T-helper 2 cell (primary cell): ENCODE measurements around the gene TMED7.
A peak's percentile ranks its signal among the peaks of the same experiment; 100 is the strongest.

Experiments used
- DNase-seq, 5 experiments: peaks; one replicate each; pipeline versions ENCODE4 v3.0.0 to v3.0.0-alpha.2; 2012 to 2022

The TMED7 gene

DNA sequence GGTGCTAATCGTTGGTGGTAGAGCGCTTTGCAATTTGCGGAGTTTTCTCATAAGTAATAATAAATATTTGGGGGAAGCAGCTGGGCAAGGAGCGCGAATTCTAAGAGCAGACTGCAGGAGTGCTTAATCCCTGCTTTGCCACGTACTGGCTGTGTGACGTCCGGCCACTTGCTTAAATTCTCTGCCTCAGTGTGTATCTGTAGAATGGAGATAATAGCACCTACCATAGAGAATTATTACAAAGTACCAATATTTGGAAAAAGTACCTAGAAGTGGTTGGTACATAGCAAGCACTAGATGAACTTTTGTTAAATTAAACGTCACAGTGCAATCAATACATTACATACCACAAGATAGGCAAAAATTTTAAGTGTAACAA is 598 bp upstream of the TMED7 start:
- DNase-seq, result no peak

DNA sequence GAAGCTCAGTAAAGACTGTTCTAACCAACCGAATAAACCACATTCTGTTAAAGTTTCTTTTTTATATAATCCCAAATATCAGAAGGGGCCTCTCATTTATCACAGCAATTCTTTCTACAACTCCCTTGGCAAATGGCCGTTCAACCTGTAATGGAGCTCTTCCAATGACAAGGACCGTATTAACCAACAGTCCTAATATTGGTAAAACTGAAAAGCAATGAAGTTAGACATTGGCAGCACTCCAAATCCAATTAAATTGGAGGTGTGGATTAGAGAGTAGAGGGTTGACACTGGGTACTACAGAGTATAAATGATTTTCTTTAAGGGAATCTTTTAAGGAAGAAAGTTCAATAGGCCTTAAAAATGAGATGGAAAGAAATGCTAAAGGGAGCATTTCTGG is 842 bp downstream of the TMED7 start:
- no peak for DNase-seq

DNA sequence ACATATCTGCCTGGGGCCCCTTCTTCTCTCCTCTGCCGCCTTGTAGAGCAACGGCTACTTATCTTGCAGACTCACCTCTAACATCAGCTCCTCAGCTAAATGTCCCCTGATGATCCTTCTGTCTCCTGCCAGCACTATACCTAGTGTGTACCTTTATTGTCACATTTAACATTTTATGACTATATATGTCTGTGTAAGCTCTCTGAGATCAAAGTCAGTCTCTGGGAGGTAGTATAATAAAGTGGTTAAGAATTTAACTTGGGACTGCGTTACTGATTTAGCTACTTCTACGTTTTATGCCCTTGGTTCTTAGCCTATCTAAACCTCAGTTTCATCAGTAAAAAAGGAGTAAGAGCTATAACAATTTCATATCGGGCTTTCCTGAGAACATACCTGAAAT is 2.2 kb downstream of the TMED7 start:
- DNase-seq, result no peak

DNA sequence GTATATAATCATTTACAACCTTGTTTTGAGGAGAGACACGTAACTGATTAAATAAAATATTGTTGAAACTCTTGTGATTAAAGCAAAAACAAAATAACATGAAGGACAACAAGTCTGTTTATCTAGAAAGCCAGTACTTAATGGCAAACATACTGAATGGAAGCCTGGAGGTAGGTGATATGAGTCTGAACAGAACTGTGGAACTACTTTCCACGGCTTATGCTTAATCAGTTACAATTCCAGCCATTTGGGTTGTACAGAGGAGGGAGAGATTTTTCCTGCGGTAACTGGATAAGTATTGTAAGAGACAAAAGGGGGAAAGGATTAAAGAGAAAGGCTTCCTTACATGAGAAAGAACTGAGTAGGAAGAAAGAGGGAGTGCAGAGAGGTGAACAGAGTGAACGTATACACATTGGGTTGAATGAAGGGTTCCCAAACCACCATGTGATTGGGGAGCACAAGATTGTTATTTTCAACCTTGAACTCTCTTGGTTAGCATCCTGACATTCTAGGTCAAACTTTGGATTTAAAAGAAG is 4.4 kb downstream of the TMED7 start:
- no peak for DNase-seq

DNA sequence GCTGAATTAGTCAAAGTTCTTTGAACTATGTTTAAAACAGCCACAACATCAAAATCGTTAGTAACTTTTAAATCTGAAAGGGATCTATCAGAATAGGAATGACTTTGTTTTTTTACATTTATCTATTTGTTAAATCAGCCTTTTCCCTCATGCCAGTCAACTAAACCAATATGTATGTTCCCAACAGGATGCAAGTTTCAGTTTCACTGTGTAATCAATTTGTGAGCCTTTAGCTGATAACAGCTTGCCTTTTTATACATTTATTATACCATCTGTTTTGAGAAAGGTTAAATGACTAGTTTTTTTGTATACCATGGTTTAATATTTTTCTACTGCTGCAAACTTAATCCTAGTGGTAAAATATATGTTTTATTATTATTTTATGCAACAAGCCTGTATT is 8.9 kb downstream of the TMED7 start:
- DNase-seq, result no peak

DNA sequence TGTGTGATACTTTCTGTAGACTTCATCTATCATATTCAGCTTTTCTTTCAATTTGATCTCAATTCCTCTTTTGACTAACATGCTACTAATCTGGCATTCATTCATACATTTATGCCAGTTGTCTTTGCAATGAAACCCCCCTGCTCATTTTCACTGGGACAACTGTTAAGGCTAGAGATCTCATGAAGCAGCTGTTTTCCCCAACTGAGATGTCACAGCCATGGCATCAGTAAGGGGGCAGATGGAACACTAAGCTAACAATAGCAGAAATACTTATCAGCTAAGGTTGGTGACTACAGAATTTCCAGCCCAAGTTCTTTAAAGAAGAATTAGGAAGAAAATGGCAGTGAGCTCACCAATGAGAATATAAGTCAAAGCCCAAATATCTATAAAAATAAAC is 9.4 kb downstream of the TMED7 start:
- DNase-seq, result no peak

DNA sequence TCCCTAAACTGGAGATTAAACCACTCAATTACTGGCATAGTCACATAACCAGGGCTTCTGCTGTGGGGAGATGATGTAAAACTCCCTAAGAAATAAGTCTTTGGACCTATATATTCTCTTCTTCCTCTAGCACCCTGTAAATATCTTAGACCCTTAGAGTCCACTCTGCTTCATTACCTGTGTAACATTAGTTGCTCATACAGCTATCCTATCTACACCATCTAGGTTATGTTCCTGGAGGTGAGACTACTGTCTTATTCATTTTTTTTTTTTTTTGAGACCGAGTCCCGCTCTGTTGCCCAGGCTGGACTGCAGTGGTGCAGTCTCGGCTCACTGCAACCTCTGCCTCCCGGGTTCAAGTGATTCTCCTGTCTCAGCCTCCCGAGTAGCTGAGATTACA is 14.0 kb downstream of the TMED7 start:
- DNase-seq, result no peak

DNA sequence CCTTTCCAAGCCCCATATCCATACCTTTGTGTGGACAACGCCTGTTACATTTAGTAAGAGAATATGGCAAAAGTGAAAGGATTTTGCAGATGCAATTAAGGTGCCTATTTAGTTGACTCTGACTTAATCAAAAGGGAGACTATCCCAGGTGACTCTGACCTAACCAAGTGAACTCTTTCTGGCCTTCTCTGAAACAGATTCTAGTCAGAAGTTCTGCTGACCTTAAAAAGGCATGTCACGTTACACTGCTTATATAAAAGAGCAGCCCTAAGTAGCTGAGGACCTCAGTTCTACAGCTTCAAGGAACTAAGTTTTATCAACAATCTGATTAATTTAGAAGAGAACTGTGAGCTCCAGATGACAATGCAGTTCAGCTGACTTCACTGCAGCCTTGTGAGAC is 17.9 kb downstream of the TMED7 start:
- DNase-seq, result no peak

DNA sequence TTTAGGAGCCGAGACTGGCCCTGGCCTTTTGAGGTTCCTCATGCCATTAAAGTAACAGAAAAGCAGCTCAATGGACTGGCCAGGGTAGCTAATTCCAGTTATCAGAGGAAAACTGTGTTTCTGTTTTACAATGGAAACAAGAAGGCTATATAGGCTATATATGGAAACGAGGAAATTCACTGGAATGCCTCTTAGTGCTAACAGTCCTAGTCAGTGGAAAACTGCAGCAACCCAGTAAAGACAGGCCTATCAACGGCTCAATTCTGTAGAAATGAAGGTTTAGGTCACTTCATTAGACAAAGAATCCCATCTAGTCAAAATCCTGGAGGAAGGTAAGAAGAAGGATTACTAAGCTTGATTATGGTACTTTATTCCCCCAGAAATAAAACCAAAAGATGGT is 20.4 kb downstream of the TMED7 start:
- no peak for DNase-seq

DNA sequence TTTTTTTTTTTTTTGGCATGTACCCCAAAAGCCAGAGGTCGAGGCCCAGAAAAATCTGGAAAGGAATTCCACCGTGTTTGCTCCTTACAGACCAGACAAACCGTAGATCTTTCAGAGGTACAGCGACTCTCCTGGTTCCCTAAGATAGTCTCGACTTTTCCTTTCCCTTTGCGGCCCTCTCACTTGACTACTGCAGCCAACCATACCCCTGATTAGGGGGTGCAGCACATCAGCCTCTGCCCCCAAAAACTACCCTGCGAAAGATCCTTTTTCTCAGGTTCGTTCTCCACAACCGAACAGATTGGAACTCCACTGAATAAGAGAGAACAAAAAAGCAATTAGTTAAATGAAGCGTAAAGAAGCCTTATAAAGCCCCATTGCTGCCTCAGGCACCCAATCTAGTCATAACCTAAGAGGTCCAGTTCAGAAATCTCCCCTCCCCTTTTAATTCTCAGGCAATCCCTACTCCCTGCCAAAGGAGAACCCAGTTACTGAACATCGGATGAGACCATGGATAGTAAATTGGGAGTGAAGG is 23.2 kb downstream of the TMED7 start:
- DNase-seq, result no peak

DNA sequence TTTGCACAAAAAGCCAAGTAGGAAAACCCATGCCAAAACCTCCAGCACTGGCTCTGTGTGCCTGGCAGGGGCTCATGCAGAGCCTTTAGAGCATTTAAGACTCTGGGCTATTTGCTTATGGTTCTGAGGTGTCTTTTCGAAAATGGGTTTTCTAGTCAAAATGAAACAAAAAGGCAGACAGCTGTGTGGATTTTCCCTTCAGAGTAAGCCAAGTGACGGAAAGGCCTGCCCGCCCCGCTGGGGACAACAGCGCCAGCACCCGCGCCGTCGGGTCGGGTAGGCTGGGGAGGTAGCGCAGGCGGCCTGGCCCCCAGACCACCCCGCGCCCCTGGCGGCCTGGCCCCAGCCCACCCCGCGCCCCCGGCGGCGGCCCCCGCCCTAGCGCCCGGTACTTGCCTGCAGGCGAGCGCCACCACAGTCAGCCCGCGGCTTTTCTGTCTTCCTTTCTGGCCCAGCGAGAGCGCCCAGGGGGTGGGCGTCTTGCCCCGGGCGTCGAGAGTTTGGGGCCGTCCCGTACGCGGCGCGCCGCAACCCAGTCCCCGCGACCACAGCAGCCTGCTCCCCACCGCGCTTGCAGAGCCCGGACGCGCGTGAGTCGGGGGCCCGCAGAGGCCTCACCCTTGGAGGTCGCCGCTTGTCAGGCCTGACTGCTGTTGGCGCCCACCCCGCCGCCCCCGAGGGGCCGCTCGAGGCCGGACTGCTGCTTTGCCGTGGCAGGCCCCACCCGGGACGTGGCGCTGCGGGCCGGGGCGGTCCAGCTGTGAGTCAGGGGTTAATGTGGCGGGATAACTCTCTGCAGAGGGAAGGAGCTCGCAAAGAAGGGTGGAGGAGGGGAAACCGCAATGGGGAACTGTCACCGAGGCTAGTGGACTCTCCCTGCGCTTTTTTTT is 23.9 kb downstream of the TMED7 start, which contains the start of gene TICAM2:
TICAM2 (minus strand) TSS at position 779 of the 890 bp plus-strand sequence. CDS start 21,223 bp downstream, outside the sequence.
- peak; percentile 25 to 78 (median 32) for DNase-seq

DNA sequence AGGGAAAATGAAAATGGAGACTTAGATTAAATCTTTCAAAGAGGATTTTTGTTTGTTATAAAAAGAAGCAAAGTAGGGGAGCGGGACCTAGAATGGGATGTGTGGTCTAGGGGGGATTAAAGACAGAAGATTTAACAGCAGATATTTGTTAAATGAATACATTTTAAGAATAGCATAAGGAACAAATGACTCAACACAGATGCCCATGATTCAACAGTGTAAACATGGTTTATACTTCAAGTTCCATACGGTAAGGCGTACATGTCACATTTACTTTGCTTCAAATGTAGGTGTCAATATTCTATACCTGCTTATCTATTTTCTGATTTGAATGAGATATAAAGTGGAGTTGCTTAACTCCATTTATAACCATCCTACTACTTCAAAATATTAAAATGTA is 25.1 kb downstream of the TMED7 start:
- DNase-seq, result peak in 1 of 5 experiments; percentile 23

DNA sequence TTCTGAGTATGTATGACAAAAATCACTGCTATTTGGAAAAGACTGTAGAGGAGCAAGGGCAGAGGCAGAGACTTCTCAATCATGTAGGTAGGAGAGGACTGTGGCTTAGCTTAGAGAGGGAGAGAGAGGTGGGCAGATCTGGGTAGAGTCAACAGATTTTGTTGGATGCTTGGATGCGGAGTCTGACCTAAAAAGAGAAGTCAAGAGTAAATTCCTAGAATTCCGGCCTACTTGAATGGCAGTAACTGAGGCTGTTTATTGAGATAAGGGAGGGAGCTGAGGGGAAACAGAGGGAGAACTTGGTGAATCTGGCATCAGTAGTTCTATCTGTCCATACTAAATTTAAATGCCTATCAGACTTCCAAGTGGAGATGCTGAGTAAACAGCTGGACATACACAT is 25.9 kb downstream of the TMED7 start:
- no peak for DNase-seq

DNA sequence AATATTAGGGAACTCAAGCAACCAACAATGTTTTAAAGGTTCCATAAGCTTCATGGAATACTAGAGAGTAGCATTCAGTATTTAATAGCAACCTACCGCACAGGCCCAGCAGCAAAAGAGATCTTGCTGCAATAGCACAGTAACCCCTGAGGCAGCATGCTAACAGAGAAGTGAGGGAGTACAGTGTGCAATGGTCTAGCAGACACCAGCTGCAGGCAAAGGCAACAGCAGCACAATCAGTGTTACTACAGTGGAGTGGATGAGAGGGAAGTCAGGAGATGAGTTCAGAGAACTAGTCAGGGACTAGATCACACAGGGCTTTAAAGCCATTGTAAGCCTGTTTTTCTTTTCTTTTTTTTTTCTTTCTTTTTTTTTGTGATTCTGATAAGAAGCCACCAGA is 26.3 kb downstream of the TMED7 start:
- DNase-seq, result peak in 1 of 5 experiments; percentile 40

DNA sequence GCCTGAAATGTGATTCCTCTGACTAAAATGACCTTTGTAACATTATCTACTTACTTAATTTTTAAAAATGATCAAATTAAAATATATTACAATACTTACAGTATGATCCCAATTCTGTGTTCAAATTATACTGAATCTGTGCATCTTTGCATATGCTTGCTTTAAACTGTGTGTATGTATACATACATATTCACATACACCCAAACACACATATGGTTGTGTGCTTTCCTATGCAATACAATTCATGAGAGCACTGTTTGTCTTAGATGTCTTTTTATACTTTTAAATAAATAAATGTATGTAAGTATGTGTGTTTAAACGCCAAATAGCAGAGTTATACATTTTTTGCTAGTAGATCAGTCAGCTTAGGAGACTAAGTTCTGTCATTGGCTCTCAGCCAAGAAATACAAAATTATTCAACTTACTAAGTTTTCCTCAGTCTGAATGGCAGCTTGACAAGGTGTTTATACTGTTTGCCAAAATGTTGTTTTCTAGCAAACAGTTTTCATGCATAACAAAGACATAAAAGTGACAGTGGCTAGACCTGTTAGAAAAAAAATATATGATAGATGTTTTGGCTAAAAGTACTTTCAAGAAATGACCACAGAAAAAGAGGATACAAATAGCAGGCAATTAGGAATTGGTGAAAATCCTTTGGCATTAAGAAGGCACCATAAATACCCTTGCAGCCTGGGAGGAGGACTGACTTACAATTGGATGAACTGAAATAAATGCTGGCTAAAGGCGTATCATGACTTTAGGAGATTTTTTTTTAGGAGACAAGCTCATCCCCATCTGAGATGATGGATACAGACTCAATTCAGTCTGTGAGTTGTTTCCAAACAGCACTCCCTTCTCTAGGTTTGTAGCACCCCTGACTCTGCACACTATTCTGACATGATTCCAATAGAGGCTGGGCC is 31.4 kb downstream of the TMED7 start:
- DNase-seq, result no peak

DNA sequence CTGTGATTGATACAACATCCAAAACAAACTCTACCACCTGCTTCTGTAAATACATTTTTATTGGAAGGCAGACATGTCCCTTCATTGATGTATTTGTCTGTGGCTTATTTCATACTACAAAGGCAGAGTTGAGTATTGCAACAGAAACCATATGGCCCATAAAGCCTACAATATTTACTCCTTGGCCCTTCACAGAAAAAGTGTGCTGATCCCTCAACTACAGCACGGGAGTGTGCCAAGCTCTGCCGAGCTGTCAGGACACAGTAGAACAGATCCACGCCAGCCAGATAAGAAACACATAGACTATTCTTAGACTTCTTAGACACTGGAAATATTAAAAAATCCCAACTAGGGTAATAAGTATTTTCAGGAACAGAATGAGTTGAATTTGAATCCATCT is 36.8 kb downstream of the TMED7 start:
- no peak for DNase-seq

DNA sequence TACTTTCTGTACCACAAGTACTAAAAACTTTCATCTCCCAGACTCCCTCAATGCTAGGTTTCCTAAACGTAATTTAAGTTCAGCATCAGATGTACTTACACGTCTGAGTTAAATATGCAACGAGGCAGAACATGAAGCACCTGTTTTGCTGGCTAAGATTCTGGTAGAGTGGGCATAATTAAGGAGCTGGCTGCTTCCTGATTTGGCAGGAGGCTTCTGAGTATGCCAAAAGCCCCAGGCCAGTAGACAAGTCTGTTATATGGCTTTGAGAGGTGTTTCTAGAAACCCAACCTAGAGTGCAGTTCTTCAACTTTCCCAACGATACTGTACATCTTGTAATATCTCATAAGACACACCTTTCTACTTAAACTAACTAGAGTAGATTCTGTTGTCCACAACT is 37.2 kb downstream of the TMED7 start:
- no peak for DNase-seq

DNA sequence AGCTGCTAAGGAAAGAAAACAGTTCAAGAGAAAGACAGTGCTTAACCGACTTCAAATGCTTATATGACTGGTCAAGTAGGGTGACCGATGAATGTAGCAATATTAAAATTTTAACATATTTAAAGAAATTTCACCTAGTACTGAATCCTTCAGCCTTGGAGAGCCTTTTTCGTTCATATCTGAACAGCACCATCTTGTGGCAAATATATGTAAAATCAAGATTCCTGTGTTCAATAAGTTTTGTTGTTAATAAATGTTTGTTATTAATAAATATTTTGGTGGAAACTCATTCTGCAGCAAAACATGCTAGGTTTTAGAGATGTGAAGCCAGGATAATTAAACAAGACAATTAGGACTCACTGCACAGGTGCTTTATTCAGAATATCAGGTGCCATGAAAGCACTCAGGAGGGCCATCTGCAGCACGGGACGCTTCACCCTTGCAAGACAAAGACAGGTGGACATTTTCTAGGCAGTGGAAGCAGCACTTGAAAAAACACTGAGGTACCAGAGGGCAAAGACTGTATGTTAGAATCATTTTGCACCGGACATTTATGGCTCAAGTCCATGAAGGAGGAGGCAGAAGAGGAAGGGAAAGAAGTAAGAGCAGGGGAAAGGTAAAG is 39.2 kb downstream of the TMED7 start:
- peak in 1 of 5 experiments; percentile 28 for DNase-seq

DNA sequence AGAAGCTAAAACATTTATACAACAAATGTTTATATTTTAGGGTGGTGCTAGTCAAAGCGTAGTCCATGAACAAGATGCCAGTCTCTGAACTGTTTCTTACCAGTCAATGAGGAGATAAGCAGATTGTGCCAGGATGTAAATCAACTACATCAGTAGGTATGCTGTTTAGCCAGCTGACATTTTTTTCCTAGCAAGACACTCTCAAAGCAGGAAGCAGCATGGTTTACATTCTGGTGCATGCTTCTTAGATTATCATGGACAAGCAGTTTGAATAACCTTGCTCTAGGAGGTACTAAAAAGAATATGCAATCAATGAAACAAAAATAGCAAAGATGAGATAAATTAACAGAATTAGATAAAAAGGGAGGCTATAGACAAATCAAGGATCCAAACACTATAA is 40.6 kb downstream of the TMED7 start:
- no peak for DNase-seq

DNA sequence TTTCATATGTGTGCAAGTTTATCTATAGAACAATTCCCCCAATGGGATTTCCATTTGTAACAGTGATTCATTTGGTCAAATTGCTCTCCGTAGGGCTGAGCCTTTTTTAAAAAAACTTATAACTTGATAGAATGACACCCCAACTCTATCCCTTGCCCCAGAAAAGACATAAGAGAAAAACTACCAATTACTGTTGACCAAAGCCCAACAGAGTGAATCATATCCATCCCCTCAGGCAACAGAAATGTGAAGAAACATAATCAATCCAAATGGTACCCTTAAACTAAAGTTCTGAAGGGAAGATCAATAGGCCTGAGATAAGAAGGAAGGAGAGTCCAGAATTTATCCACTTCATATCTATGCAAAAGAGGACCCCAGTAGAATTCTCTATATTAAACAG is 41.3 kb downstream of the TMED7 start:
- no peak for DNase-seq

DNA sequence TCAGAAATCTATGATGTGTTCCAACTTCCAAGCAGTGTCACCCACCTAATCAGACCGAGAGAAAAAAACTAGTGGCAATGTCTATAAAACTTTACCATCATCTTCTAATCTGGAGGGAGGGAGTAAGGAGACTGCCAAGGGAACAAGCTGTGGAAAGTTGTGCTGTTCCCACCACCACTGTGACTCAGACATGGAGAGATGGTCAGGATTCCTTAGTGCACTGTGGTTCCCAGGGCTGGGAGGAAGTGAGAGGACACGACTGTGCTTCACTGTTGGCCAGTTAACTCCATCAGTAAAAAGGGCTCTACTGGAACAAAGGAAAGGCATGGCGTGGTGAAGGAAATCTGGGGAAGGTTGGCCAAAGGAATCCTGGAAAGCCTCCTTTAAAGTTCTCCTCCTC is 42.4 kb downstream of the TMED7 start:
- DNase-seq, result no peak

DNA sequence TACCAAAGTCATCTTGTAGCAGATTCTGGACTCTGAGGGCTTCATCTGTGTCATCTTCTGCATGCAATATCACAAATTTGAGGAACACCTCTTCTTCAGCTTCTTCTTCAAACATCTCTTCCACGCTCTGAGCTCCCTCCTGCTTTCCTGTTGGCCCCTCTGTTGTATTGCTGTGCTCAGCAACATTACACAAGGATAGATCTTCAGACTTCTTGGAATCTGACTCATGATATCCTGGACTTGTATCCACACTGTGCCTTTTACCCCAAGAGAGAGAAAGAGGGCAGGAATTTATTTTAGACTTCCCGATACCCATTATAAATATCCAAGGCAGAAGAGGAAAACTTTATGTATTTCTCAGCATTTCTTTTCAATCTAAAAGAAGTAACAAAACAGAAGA is 44.9 kb downstream of the TMED7 start:
- DNase-seq, result no peak

DNA sequence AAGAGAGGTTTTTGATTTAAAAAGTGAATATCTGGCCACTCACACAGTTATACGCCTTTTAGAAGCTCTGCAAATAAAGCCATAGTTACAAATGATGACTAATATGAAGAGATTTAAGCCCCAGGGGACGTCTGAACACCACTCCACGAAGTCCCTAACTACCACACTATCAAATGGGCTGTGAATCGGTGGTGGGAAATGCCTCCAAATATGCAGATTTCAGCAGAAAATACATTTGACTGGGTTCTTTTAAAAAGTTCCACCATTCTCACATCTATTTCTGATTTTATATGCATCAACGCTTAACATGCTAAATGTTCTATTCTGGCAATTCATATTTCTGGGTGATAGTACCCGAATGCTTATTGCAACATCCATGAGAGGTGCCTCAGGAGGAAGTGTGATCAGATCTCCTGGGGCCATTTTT is 46.1 kb downstream of the TMED7 start:
- DNase-seq, result no peak
